PC-3 (cell line): Measurements from ENCODE around the gene NOX3. TPM values are rescaled to one million over a fixed set of nuclear protein-coding genes. Genes with fewer than 3 reads are reported as not detected.

ENCODE experiments used
- ATAC-seq: fragments of 200-7000 bp; cut with Tn5 transposase; 2 replicates; pipeline ENCODE4 v1.9.1; 2020; ENCODE audit warnings: mild to moderate bottlenecking, moderate library complexity
- BruUV-seq: library from RNA; stranded (reverse); fragments of 400-500 nt; replicated peaks from 2 replicates; lab custom pipeline; 2021; lab: Mats Ljungman, UMichigan
- CTCF ChIA-PET: fragments of 300-600 bp; sonication (Branson Sonifier 250); formaldehyde crosslinking; loops from one replicate; lab custom pipeline; 2022; ENCODE audit warnings: antibody characterized with exemption; lab: Charles Lee
- POLR2A ChIA-PET: fragments of 300-600 bp; sonication (Branson Sonifier 250); formaldehyde crosslinking; loops from one replicate; lab custom pipeline; 2022; ENCODE audit warnings: antibody characterized with exemption; ENCODE audit not compliant: unreplicated experiment; lab: Charles Lee
- DNase-seq: peaks from one replicate; pipeline ENCODE4 v3.0.0-alpha.2; 2015
- H2AFZ ChIP-seq: fragments of 300-600 bp; sonication (generic); 2 replicates; pipeline ENCODE4 v1.6.0; 2016; ENCODE audit warnings: antibody characterized with exemption, low read length
- H3F3A ChIP-seq: fragments of 300-600 bp; sonication (generic); one replicate; pipeline ENCODE4 v1.6.0; 2017; ENCODE audit warnings: antibody characterized with exemption, low read length, control low read depth, mild to moderate bottlenecking; ENCODE audit not compliant: unreplicated experiment
- H3K27ac ChIP-seq: fragments of 300-600 bp; sonication (generic); 2 replicates; pipeline ENCODE4 v1.5.1; 2016; ENCODE audit warnings: mild to moderate bottlenecking, low read length
- H3K27me3 ChIP-seq: fragments of 300-600 bp; sonication (generic); 2 replicates; pipeline ENCODE4 v1.6.1; 2016; ENCODE audit warnings: low read length, mixed read lengths
- H3K36me3 ChIP-seq: fragments of 300-600 bp; sonication (generic); 2 replicates; pipeline ENCODE4 v1.6.1; 2016; ENCODE audit warnings: low read depth, mixed run types, low read length, mixed read lengths
- H3K4me1 ChIP-seq: fragments of 300-600 bp; sonication (generic); 2 replicates; pipeline ENCODE4 v1.5.1; 2016; ENCODE audit warnings: low read length; ENCODE audit not compliant: insufficient read depth
- H3K4me2 ChIP-seq: fragments of 300-600 bp; sonication (generic); 2 replicates; pipeline ENCODE4 v1.6.0; 2016; ENCODE audit warnings: low read length
- H3K4me3 ChIP-seq: fragments of 300-600 bp; sonication (generic); 2 replicates; pipeline ENCODE4 v1.5.1; 2016; ENCODE audit warnings: mild to moderate bottlenecking, low read length, mixed read lengths
- H3K79me2 ChIP-seq: fragments of 300-600 bp; sonication (generic); 2 replicates; pipeline ENCODE4 v1.6.1; 2017; ENCODE audit warnings: low read length, mixed read lengths
- H3K9ac ChIP-seq: fragments of 300-600 bp; sonication (generic); 2 replicates; pipeline ENCODE4 v1.6.0; 2016; ENCODE audit warnings: mild to moderate bottlenecking, low read length
- H3K9me2 ChIP-seq: fragments of 300-600 bp; sonication (generic); replicated peaks from 2 replicates; pipeline ENCODE4 v1.6.1; 2016; ENCODE audit warnings: mixed run types, low read length, mixed read lengths
- H3K9me3 ChIP-seq: fragments of 300-600 bp; sonication (generic); 2 replicates; pipeline ENCODE4 v1.6.1; 2016; ENCODE audit warnings: low read length, mixed read lengths
- H4K20me1 ChIP-seq: fragments of 300-600 bp; sonication (generic); 2 replicates; pipeline ENCODE4 v1.6.1; 2016; ENCODE audit warnings: low read length, mixed read lengths
- CTCF ChIP-seq: fragments of 300-600 bp; sonication (generic); conservative IDR thresholded peaks from 2 replicates; pipeline ENCODE4 v1.5.1; 2017; ENCODE audit warnings: antibody characterized with exemption, low read depth, mild to moderate bottlenecking, low read length
- EZH2 ChIP-seq: fragments of 300-600 bp; sonication (generic); IDR thresholded peaks from one replicate; pipeline ENCODE4 v1.6.1; 2017; ENCODE audit warnings: antibody characterized with exemption, mild to moderate bottlenecking, low read length; ENCODE audit not compliant: unreplicated experiment
- EZH2phosphoT487 ChIP-seq: fragments of 300-600 bp; sonication (generic); IDR thresholded peaks from 2 replicates; pipeline ENCODE4 v1.6.1; 2018; ENCODE audit warnings: mild to moderate bottlenecking, antibody characterized with exemption, low read length, borderline replicate concordance
- intact Hi-C: fragments of 100-400 bp; cut with micrococcal nuclease; formaldehyde crosslinking; loops from 2 replicates; pipeline ENCODE4 v1.9.0; 2023
- total RNA-seq: library from RNA; depleted of rRNA; stranded (reverse); fragments of >200 nt; gene quantifications from 2 replicates; pipeline ENCODE4 v1.2.3, GENCODE V29; 2014

The NOX3 gene
- total RNA-seq, 1 experiment from 2014 or later, result not detected

GRCh38 chr6:155381673-155382337 is 73.8 kb downstream of the NOX3 start:
- Histone ChIP-seq H3K4me3 (no peak overlapping the region), H3K4me1 (peaks cover 12% of the 10 kb centered on the region), H3K27me3 (no peaks in the 10 kb centered on the region), H3K9ac (no peak overlapping the region), H3K9me2 (no peaks in the 10 kb centered on the region), H3K36me3 (no peaks in the 10 kb centered on the region), H4K20me1 (no peaks in the 10 kb centered on the region), H3K9me3 (no peaks in the 10 kb centered on the region), H3K27ac (no peak overlapping the region), H2AFZ (no peak overlapping the region), H3K4me2 (no peak overlapping the region), H3F3A (no peaks in the 10 kb centered on the region), H3K79me2 (no peaks in the 10 kb centered on the region)
- CTCF ChIA-PET, result no interaction called here
- no TSS peak for BruUV-seq
- intact Hi-C loops, result no loop called here
- DNase-seq, result no peak
- no peak for ATAC-seq
- POLR2A ChIA-PET, result no interaction called here
- TF ChIP-seq CTCF (no peak), EZH2 (no peak), EZH2phosphoT487 (no peak)

GRCh38 chr6:155380666-155381332 is 74.8 kb downstream of the NOX3 start:
- no peak overlapping the region for H3K4me2 ChIP-seq
- H3K9ac ChIP-seq, result no peak overlapping the region
- no peak overlapping the region for H2AFZ ChIP-seq
- H3K4me1 ChIP-seq, result peaks cover 19% of the 10 kb centered on the region
- no peaks in the 10 kb centered on the region for H3K27me3 ChIP-seq
- TF ChIP-seq CTCF, result no peak
- no peaks in the 10 kb centered on the region for H3K9me2 ChIP-seq
- no peak overlapping the region for H3K27ac ChIP-seq
- no TSS peak for BruUV-seq
- ChIA-PET POLR2A (no interaction called here), CTCF (no interaction called here)
- H3K79me2 ChIP-seq, result no peaks in the 10 kb centered on the region
- no peak overlapping the region for H3K4me3 ChIP-seq
- no peaks in the 10 kb centered on the region for H3K36me3 ChIP-seq
- no peaks in the 10 kb centered on the region for H4K20me1 ChIP-seq
- H3F3A ChIP-seq, result no peaks in the 10 kb centered on the region
- intact Hi-C loops, result no loop called here
- DNase-seq (no peak), ATAC-seq (no peak)
- no peaks in the 10 kb centered on the region for H3K9me3 ChIP-seq

GRCh38 chr6:155378724-155379123 is 76.9 kb downstream of the NOX3 start:
- Histone ChIP-seq H3K9me2 (no peaks in the 10 kb centered on the region), H3K4me1 (peaks cover 19% of the 10 kb centered on the region), H3K9me3 (no peaks in the 10 kb centered on the region), H3K27me3 (no peaks in the 10 kb centered on the region), H3F3A (no peaks in the 10 kb centered on the region), H3K9ac (no peak overlapping the region), H3K36me3 (no peaks in the 10 kb centered on the region), H4K20me1 (no peaks in the 10 kb centered on the region), H2AFZ (no peak overlapping the region), H3K4me3 (no peak overlapping the region), H3K27ac (no peak overlapping the region), H3K79me2 (no peaks in the 10 kb centered on the region), H3K4me2 (no peak overlapping the region)
- BruUV-seq, result no TSS peak
- TF ChIP-seq EZH2 (no peak), EZH2phosphoT487 (no peak), CTCF (no peak)
- DNase-seq, result no peak
- ChIA-PET CTCF (no interaction called here), POLR2A (no interaction called here)
- no peak for ATAC-seq
- intact Hi-C loops, result no loop called here
